Measurements from ENCODE around the gene ITLN2.

- no peak for TF ChIP-seq TAF1 (IDR thresholded peaks at IDR 0.05; ENCODE audit: borderline replicate concordance, insufficient read depth, low read length)
- TF ChIP-seq, protein P1, sequence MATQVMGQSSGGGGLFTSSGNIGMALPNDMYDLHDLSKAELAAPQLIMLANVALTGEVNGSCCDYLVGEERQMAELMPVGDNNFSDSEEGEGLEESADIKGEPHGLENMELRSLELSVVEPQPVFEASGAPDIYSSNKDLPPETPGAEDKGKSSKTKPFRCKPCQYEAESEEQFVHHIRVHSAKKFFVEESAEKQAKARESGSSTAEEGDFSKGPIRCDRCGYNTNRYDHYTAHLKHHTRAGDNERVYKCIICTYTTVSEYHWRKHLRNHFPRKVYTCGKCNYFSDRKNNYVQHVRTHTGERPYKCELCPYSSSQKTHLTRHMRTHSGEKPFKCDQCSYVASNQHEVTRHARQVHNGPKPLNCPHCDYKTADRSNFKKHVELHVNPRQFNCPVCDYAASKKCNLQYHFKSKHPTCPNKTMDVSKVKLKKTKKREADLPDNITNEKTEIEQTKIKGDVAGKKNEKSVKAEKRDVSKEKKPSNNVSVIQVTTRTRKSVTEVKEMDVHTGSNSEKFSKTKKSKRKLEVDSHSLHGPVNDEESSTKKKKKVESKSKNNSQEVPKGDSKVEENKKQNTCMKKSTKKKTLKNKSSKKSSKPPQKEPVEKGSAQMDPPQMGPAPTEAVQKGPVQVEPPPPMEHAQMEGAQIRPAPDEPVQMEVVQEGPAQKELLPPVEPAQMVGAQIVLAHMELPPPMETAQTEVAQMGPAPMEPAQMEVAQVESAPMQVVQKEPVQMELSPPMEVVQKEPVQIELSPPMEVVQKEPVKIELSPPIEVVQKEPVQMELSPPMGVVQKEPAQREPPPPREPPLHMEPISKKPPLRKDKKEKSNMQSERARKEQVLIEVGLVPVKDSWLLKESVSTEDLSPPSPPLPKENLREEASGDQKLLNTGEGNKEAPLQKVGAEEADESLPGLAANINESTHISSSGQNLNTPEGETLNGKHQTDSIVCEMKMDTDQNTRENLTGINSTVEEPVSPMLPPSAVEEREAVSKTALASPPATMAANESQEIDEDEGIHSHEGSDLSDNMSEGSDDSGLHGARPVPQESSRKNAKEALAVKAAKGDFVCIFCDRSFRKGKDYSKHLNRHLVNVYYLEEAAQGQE (IDR thresholded peaks at IDR 0.05; ENCODE audit: insufficient read depth in 1 of 2, low read depth in 2 of 2, low read length in 2 of 2), result no peak
- no peak for TF ChIP-seq SIN3A (IDR thresholded peaks at IDR 0.05; ENCODE audit: borderline replicate concordance, insufficient read depth, low read length)
- no peak for TF ChIP-seq POLR2AphosphoS5 (IDR thresholded peaks at IDR 0.05; ENCODE audit: low read depth, low read length)
Measured at GRCh38 chr1:160979286-160979685, 24.7 kb upstream of the ITLN2 start.
